H1 (cell line): Measurements from ENCODE around the gene ZBTB47. TPM values are rescaled to one million over a fixed set of nuclear protein-coding genes. Genes with fewer than 3 reads are reported as not detected.

Experiments
- CHD7 ChIP-seq: fragments of 300-600 bp; sonication (generic); IDR thresholded peaks from 2 replicates; pipeline ENCODE4 v1.7.1; 2012; ENCODE audit warnings: low read length, moderate library complexity, mild to moderate bottlenecking, inconsistent platforms; ENCODE audit not compliant: insufficient replicate concordance
- polyA plus RNA-seq, 7 experiments: library from polyadenylated mRNA; depleted of rRNA in 3 of 7; stranded (reverse) in 5 of 7; unstranded in 2 of 7; fragments of >200 nt in 5 of 7; fragments of 200-250 nt in 2 of 7; gene quantifications; 1 replicate in 5 of 7; 2 replicates in 1 of 7; 4 replicates in 1 of 7; pipeline versions ENCODE4 v1.2.1 to v1.2.3, GENCODE V29; 2011 to 2013; ENCODE audit warnings: missing spikeins in 2 of 7, mixed read lengths in 2 of 7
- total RNA-seq: library from RNA; stranded (reverse); fragmentation: NEBNext Ultra II Directional; extraction: Animal tissue kit (Norgen Biotek cat#: 25700); gene quantifications from 2 replicates; pipeline ENCODE4 v1.2.1, GENCODE V29; 2021

ZBTB47 gene
- total and polyA plus RNA-seq, 2 of the 8 experiments (the other 6 are each of a cell fraction or from before 2014, with no cell fraction given), result 2.8 to 4.1 TPM

GRCh38 chr3:42674146-42674545 lies 20.6 kb downstream of the ZBTB47 start (continued):
- TF ChIP-seq CHD7, result no peak
